T-helper 17 cell (primary cell): ENCODE measurements around the gene EP400. TPM values are rescaled to one million over a fixed set of nuclear protein-coding genes. Genes with fewer than 3 reads are reported as not detected.

ENCODE experiments used
- ATAC-seq: fragments of 150-1000 bp; cut with Tn5 transposase; 2 replicates; pipeline ENCODE4 v1.10.0; 2021; ENCODE audit warnings: mild to moderate bottlenecking, moderate library complexity
- DNase-seq, 3 donors: peaks; one replicate each; pipeline versions ENCODE4 v3.0.0 to v3.0.0-alpha.2; 2020 to 2021
- H3K9me3 ChIP-seq: one replicate; pipeline ENCODE4 v1.7.0; 2013; ENCODE audit warnings: low read length, mild to moderate bottlenecking; ENCODE audit not compliant: control insufficient read depth, poor library complexity, severe bottlenecking
- H3K27ac Mint-ChIP-seq: one replicate; pipeline ENCODE4 v1.8.0; 2022; ENCODE audit warnings: mild to moderate bottlenecking, moderate library complexity, mixed read lengths
- H3K27me3 Mint-ChIP-seq: one replicate; pipeline ENCODE4 v1.8.0; 2022; ENCODE audit warnings: mixed read lengths
- H3K36me3 Mint-ChIP-seq: one replicate; pipeline ENCODE4 v1.8.0; 2022; ENCODE audit warnings: low read depth, mixed read lengths
- H3K4me1 Mint-ChIP-seq: one replicate; pipeline ENCODE4 v1.8.0; 2022; ENCODE audit warnings: mild to moderate bottlenecking, mixed read lengths
- H3K4me3 Mint-ChIP-seq: one replicate; pipeline ENCODE4 v1.8.0; 2022; ENCODE audit warnings: mild to moderate bottlenecking, moderate library complexity, mixed read lengths
- total RNA-seq, 4 donors: library from RNA in 2 of 4; stranded (reverse) in 2 of 4; gene quantifications; one replicate each; pipeline ENCODE4 v1.2.3 and lab custom pipeline; 2022 to 2026

EP400 gene
- total RNA-seq, 2 donors from 2014 or later = 67.4 to 79.0 TPM

DNA sequence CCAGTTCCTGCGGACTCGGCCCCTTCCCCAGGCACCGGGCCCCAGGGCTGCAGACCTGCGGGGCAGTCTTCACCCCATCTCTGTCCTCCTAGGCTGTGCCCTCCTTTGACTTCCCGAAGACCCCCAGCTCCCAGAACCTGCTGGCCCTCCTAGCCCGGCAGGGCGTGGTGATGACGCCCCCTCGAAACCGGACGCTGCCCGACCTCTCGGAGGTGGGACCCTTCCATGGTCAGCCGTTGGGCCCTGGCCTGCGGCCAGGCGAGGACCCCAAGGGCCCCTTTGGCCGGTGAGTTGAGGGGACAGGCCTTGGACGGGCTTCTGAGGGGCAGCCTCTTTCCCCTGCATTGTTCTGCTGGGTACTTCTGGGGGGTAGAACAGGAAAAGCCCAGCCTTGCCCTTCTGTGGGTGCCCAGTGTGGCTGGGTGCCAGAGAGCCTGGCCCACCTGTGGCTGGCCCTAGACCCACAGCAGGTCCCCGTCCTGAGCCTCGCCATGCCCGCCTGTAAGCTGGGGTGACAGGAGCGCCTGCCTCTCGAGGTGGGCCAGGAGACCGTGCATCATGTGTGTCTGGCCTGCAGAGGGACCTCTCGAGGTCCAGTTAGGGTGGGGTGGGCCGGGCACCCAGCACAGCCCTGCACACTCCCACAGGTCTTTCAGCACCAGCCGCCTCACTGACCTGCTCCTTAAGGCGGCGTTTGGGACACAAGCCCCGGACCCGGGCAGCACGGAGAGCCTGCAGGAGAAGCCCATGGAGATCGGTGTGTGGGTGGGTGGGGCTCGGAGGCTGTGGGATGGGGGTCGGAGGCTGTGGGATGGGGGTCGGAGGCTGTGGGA, 33.2 kb upstream of the EP400 start:
- Mint-ChIP-seq H3K27me3 (no peaks in the 10 kb centered on the region), H3K27ac (no peak overlapping the region), H3K4me1 (no peaks in the 10 kb centered on the region), H3K4me3 (no peak overlapping the region), H3K36me3 (no peaks in the 10 kb centered on the region)
- ATAC-seq (no peak), DNase-seq (no peak)
- H3K9me3 ChIP-seq = no peaks in the 10 kb centered on the region

DNA sequence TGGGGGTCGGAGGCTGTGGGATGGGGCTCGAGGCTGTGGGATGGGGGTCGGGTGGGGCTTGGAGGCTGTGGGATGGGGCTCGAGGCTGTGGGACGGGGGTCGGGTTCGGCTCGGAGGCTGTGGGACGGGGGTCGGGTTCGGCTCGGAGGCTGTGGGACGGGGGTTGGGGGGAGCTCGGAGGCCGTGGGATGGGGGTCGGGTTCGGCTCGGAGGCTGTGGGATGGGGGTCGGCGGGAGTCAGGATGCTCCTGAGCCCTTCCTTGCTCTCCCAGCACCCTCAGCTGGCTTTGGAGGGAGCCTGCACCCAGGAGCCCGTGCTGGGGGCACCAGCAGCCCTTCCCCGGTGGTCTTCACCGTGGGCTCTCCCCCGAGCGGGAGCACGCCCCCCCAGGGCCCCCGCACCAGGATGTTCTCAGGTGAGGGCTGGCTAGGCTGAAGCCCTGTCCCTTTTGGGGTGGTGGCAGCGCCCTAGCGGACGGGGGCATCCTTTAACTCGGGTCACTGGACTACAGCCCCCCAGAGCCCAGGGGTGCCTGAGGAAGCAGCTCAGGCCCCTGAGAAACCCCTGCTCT, 32.5 kb upstream of the EP400 start:
- H3K27me3 Mint-ChIP-seq = no peaks in the 10 kb centered on the region
- no peak overlapping the region for H3K4me3 Mint-ChIP-seq
- ATAC-seq (no peak), DNase-seq (no peak)
- H3K4me1 Mint-ChIP-seq = no peaks in the 10 kb centered on the region
- no peaks in the 10 kb centered on the region for H3K9me3 ChIP-seq
- H3K36me3 Mint-ChIP-seq = no peaks in the 10 kb centered on the region
- H3K27ac Mint-ChIP-seq = no peak overlapping the region

DNA sequence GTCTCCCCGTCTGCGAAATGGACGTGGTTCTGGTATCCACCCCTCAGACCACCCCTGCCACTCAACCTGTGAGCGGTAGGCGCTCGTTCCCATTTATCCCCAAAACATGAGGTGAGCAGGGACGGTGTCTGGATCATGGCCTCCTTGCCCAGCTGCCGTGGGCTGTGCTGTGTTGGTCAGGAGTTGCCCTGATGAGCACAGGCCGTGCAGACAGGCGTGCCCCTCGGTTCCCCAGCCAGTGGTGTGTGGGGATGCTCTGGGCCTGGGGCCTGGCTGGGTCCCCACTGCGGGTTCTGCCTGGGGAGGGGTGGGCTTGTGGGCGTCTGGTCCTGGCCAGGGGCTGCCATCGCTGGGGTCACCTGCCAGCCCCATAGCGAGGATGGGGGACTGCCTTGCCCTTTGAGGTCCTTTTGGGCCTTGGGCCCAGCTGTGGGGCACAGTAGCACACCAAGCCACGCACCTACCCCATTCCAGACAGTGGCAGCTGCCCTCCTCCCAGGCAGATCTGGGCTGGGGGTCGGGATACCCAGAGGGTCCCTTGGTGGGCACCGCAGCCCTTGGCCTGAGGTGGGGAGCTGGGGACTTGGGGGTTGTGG, 31.9 kb upstream of the EP400 start:
- DNase-seq (no peak), ATAC-seq (no peak)
- H3K9me3 ChIP-seq = no peaks in the 10 kb centered on the region
- Mint-ChIP-seq H3K4me1 (no peaks in the 10 kb centered on the region), H3K27ac (no peak overlapping the region), H3K4me3 (no peak overlapping the region), H3K27me3 (no peaks in the 10 kb centered on the region), H3K36me3 (no peaks in the 10 kb centered on the region)

DNA sequence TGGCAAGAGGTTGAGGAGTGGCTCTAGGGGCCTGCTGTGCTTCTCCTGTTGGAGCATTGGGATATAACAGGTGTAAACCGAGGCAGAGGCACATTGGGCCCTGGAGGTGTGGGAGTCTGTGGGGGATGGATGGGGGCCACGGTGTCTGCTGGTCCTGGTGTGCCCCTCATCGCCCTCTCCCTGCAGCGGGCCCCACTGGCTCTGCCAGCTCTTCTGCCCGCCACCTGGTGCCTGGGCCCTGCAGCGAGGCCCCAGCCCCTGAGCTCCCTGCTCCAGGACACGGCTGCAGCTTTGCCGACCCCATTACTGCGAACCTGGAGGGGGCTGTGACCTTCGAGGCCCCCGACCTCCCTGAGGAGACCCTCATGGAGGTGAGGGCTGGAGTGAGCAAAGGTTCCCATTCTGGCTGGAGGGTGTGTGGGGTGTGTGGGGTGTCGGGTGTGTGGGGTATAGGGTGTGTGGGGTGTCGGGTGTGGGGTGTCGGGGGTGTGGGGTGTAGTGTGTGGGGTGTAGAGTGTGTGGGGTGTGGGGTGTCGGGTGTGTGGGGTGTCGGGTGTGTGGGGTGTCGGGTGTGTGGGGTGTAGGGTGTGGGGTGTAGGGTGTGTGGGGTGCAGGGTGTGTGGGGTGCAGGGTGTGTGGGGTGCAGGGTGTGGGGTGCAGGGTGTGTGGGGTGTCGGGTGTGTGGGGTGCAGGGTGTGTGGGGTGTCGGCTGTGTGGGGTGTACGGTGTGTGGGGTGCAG, 31.3 kb upstream of the EP400 start:
- no peaks in the 10 kb centered on the region for H3K4me1 Mint-ChIP-seq

DNA sequence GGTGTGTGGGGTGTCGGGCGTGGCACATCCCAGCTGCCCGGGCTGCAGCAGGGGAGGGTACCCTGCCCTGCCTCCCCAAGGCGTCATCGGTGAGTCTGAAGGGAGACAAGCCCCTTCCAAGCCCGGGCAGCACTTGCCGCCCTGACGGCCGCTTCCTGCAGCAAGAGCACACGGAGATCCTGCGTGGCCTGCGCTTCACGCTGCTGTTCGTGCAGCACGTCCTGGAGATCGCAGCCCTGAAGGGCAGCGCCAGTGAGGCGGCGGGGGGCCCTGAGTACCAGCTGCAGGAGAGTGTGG, 30.7 kb upstream of the EP400 start:
- DNase-seq (no peak), ATAC-seq (no peak)
- Mint-ChIP-seq H3K27ac (no peak overlapping the region), H3K4me3 (no peak overlapping the region), H3K36me3 (no peaks in the 10 kb centered on the region), H3K4me1 (no peaks in the 10 kb centered on the region), H3K27me3 (no peaks in the 10 kb centered on the region)
- H3K9me3 ChIP-seq = no peaks in the 10 kb centered on the region

More for the DNA sequence above, 31.3 kb upstream of the EP400 start:
- ATAC-seq (no peak), DNase-seq (no peak)
- peak overlapping the region; percentile 19 for H3K4me3 Mint-ChIP-seq
- no peaks in the 10 kb centered on the region for H3K27me3 Mint-ChIP-seq
- H3K9me3 ChIP-seq = no peaks in the 10 kb centered on the region
- no peak overlapping the region for H3K27ac Mint-ChIP-seq
- no peaks in the 10 kb centered on the region for H3K36me3 Mint-ChIP-seq

DNA sequence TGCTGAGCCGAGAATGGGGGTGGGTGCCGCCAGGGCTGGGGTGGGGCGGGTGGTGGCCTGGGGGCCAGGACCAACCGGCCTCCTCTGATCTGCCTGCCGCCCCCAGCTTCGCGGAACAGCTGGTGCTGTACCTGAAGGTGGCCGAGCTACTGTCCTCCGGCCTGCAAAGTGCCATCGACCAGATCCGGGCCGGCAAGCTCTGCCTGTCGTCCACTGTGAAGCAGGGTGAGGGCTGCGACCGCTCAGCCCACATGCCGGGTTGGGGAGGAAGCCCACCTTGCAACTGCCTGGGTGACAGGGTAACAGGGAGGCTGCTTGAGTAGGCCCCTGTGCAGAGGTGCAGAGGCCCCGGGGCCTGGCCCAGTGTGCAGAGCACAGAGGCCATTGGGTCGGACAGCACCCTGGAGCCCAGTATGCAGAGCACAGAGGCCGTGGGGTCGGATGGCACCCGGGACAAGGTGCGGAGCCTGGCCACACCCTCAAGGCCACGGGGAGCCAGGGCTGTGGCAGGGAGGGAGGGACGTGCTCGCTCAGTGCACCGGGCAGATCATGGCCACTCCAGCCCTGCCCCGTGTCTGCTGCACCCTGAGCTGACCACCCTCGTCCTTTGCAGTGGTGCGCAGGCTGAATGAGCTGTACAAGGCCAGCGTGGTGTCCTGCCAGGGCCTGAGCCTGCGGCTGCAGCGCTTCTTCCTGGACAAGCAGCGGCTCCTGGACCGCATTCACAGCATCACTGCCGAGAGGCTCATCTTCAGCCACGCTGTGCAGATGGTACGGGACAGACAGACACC, 30.2 kb upstream of the EP400 start:
- Mint-ChIP-seq H3K27ac (no peak overlapping the region), H3K4me3 (no peak overlapping the region), H3K36me3 (no peaks in the 10 kb centered on the region), H3K27me3 (no peaks in the 10 kb centered on the region), H3K4me1 (no peaks in the 10 kb centered on the region)
- DNase-seq (no peak), ATAC-seq (no peak)
- H3K9me3 ChIP-seq = no peaks in the 10 kb centered on the region

DNA sequence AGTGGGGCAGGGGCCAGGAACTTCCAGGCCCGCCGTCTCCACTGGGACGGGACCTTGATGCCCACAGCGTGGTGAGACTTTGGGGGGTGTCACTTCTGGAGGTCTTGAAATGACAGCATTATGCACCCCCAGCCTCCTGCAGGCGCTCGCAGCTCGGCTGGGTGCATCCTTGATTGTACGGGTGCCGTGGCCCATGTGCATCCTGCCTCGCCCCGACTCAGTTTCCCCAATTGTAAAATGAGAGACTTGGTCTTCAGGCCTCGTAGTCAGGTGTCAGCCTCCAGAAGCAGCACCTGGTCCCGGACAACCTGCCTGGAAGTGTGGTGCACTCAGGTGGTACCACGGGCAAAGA, 29.6 kb upstream of the EP400 start:
- DNase-seq (no peak), ATAC-seq (no peak)
- H3K9me3 ChIP-seq = no peaks in the 10 kb centered on the region
- Mint-ChIP-seq H3K27ac (no peak overlapping the region), H3K4me3 (no peak overlapping the region), H3K36me3 (no peaks in the 10 kb centered on the region), H3K4me1 (no peaks in the 10 kb centered on the region), H3K27me3 (no peaks in the 10 kb centered on the region)

DNA sequence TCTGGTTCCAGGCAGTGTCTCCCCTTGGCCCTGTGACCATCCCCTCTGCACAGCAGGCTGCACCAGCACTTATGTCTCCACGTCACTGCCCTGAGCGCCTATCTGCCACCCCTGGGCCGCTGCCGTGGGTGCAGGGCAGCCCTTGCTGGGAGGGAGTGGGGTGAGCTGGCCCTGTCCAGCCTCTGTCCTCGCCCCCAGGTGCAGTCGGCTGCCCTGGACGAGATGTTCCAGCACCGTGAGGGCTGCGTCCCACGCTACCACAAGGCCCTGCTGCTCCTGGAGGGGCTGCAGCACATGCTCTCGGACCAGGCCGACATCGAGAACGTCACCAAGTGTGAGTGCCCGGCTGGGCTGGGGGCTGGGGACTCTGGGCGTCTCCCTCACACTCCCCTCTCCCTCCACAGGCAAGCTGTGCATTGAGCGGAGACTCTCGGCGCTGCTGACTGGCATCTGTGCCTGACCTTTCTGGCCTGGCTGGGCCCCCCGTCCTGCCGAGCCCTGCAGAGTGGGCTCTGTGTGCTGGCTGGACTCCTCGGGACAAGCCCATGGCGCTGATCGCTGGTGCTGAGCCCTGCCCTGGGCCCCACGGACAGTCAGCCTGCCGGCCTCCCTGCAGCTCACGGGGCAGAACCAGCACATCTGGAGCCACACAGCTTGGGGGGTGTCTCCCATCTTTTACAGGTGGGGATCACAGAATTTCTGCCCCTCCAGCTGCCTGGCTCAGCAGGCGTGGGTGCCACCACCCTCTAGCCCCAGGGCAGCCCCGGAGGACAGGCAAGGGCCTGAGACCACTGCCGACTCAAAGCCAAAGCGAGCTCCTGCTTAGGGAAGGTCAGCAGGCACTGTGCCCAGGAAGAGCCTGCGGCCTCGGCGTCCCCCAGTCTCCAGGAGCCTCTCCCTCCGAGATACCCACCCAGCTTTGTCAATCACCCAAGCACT, 28.6 kb upstream of the EP400 start:
- Mint-ChIP-seq H3K4me3 (no peak overlapping the region), H3K4me1 (no peaks in the 10 kb centered on the region), H3K36me3 (no peaks in the 10 kb centered on the region), H3K27ac (peak overlapping the region; percentile 72), H3K27me3 (no peaks in the 10 kb centered on the region)
- ATAC-seq (no peak), DNase-seq (no peak)
- H3K9me3 ChIP-seq = no peaks in the 10 kb centered on the region

DNA sequence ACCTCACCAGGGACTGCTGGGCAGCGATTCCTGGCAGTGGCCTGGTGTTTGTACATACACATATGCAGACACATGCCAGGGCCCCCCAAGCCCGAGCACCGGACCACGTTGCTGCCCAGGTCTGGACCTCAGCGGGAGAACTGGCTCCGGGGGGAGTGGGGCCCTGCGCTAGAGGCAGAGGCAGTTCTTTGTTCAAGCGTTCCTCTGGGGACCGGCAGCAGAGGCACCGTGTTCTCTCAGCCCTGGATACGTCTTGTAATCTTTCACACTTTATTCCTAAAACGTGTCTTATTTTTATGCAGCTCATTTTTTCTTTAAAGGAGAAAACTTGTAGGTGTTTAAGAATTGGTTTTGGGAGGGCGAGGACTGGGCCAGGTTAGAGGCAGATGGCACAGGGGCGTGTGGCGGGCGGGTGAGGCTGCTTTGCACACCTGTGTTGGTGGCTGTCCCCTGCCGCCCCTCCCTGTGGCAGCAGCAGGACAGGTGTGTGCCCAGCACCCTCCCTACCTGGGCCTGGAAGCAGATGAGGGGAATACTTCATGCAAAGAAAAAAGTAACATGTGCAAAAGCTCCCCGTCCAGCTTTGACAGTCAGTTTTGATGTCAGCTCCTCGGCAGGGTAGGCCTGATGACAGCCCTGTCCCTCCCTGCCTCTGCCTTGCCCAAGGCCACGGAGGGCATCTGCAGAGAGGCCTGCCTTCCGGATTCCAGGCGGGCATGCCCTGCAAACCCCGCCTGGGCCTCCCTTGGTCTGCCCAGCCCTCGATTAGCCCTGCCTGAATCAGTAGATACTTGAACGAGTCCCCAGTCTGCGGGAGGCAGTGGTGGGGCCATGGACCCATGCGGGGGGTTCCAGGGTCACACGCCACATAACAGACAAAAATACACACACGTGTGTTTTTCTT, 27.6 kb upstream of the EP400 start:
- Mint-ChIP-seq H3K36me3 (no peaks in the 10 kb centered on the region), H3K27me3 (no peaks in the 10 kb centered on the region), H3K4me1 (no peaks in the 10 kb centered on the region), H3K27ac (peak overlapping the region; percentile 72), H3K4me3 (no peak overlapping the region)
- H3K9me3 ChIP-seq = no peaks in the 10 kb centered on the region
- ATAC-seq (no peak), DNase-seq (no peak)

DNA sequence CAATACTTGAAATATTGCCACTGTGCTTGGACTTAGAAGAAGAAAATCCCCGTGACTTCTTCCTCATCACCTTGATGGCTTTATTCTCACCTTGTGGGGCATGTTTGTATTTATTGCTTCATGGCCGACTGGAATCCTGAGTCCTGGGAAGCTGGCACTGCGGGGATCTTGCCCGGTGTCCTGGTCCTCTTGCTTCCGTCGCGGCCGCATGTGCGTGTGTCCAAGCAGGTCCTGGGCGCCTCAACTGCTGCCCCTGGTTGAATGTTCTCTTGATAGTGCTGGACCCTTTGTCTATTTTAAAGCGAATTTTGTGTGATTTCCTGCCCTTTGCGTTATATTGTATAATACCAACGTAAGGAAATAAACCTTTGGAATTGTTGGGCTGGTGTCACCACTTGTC, 27.0 kb upstream of the EP400 start:
- Mint-ChIP-seq H3K27me3 (no peaks in the 10 kb centered on the region), H3K4me1 (peaks cover 3% of the 10 kb centered on the region), H3K36me3 (no peaks in the 10 kb centered on the region), H3K27ac (peak overlapping the region; percentile 72), H3K4me3 (no peak overlapping the region)
- ATAC-seq (no peak), DNase-seq (no peak)
- no peaks in the 10 kb centered on the region for H3K9me3 ChIP-seq

DNA sequence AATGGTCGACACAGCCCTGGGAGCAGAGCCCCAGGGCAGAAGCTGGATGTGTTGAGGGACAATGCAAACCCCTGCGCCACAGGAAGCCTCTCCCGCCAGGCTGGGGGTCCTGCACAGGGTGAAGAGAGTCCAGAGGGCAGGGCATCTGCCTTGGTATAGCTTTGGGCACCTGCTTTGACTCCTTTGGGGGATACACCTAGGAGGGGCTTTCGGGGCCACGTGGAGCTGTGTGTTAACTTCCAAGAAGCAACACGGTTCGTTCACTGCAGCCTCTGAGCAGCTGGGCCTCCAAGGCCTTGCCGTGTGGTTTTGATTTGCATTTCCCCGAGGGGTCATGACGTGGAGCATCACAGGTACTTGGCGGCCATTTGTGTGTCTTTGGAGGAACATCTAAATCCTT, 26.5 kb upstream of the EP400 start:
- no peak for DNase-seq
- Mint-ChIP-seq H3K27me3 (no peaks in the 10 kb centered on the region), H3K4me1 (peaks cover 6% of the 10 kb centered on the region), H3K4me3 (no peak overlapping the region), H3K27ac (peak overlapping the region; percentile 72), H3K36me3 (no peaks in the 10 kb centered on the region)
- peak; percentile 52 for ATAC-seq
- no peaks in the 10 kb centered on the region for H3K9me3 ChIP-seq
